NCI-H82 (cell line): ENCODE data around the gene TYMP.
"Not testable (repeated sequence)": the region's sequence is repeated elsewhere in the genome, so short reads cannot be mapped to it uniquely, and the experiment has no call there.

Experiments used
- DNase-seq: peaks from one replicate; lab custom pipeline; 2025; lab: John Stamatoyannopoulos, UW

Gene TYMP

DNA sequence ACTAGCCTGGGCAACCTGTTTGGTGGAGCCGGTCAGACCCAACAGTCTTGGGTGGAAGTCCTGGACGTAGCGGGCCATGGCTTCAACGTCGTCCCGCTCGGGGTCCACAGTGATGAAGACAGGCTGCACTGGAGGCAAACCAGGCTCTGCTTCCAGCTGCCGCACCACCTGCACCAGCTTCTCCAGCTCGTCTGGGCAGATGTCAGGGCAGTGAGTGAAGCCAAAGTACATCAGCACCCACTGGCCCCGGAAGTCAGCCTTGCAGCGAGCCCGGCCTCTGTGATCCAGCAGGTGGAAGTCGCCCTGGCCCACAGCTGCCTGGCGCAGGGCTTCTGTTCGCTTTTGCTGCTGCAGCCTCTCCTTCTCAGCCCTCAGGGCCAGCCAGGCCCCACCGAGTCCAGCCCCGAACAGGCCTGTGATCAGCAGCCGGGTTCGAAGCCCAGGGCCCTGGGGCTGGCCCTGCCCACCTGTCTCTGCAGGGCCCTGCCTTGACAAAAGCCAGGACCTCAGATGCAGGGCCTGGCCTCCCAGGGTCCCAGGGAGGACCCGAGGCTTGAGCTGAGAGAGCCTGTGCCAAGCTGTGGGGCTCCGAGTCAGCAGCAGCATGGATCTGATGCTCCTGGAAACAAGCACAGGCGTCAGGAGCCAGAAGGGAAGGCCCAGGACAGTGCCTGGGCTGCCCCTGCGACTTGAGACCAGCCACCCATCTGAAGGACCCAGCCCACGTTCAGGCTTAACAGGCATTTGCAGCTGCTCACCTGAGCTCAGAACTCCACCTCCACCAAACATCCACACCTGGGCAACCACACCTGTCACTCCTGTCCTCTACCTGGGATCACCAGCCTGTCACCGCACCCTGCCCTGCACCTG lies 5.8 kb downstream of the TYMP start:
- DNase-seq, result no peak

DNA sequence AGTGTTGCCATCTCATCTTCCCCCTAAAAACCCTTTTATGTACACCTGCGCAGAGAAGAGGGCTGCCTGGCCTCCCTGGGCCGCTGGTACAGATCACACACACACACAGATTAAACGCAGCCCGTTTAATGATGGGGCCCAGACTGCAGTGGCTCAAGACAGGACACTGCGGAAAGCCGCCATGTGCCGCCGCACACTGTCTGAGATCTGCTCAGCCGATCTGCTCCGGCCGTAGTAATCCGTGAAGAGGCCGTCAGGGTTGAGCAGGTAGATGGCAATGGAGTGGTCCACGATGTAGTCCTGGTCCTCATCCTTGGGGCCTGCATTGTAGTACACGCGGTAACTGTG lies 6.4 kb downstream of the TYMP start:
- DNase-seq, result no peak

DNA sequence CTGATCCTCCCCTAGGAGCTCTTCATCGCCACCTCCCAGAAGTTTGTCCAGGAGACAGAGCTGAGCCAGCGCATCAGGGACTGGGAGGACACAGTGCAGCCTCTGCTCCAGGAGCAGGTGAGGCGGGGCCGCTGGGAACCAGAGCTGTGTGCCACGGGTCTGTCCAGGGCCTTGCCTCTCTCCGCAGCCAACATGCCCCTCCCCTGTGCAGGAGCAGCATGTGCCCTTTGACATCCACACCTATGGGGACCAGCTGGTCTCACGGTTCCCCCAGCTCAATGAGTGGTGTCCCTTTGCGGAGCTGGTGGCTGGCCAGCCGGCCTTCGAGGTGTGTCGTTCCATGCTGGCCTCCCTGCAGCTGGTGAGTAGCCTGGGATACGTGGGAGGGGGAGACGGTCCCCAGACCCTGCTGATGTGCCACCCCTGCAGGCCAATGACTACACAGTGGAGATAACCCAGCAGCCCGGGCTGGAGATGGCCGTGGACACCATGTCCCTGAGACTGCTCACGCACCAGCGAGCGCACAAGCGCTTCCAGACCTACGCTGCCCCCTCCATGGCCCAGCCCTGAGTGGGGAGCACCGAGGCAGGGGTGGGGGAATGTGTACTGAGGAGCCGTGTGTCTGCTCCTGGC lies 6.9 kb downstream of the TYMP start:
- DNase-seq, result no peak

DNA sequence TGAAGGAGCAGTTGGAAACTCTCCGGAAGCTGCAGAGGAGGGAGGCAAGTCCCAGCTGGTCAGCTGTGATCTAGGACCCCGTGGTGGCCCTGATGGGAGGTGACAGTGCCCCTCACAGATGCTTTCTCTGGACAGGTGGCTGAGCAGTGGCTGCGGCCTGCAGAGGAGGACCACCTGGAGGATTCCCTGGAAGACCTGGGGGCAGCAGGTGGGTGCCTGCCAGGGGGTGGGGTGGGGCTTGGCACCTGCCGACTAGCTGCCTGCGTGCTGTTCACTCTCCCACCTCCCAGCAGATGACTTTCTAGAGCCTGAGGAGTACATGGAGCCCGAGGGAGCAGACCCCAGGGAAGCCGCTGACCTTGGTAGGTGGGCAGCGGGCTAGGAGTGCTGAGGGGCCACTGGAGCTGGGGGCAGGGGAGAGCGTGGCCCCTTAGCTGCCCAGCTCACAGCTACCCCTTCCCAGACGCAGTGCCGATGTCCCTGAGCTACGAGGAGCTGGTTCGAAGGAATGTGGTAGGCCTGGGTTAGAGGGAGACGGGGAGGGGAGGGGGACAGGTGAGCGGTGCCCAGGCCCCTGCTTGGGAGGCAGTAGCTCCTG lies 7.5 kb downstream of the TYMP start:
- no peak for DNase-seq

DNA sequence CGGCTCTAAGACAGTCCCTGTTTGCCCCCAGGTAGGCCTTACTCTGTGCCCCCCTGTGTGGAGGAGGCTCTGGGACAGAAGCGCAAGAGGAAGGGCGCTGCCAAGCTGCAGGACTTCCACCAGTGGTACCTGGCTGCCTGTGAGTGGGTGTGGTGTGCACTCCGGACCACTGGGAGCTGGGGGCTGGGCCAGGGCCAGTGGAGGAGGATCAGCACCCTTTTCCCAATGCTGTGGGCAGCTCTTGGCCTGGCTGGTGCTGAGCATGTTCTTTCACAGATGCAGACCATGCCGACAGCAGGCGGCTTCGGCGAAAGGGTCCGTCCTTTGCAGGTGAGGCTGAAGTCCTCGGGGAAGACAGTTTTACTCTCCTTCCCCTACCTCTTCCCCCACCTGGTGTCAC lies 8.1 kb downstream of the TYMP start:
- DNase-seq, result no peak

DNA sequence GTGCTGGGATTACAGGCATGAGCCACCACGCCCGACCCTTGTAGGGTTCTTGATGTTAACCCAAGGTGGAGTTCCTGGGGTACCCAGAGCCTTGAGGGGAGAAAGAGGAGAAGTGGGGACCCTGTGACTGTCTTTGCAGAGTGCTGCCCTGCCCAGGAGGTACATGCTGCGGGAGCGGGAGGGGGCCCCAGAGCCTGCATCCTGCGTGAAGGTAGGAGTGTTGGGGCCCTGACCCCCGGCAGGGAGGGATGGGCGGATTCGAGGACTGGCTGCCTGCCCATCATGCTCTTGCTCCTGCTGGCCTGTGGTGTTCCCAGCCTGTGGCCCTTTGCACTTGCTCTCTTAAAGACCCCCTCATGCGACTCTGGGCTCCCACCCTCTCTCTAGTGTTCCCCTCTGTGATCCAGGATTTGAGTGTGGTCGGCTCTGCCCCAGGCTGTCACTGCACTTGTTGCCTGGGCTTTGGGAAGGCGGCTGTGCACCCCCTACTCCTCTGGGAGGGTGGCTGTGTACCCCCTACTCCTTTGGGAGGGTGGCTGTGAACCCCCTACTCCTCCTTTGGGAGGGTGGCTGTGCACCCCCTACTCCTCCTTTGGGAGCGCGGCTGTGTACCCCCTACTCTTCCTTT lies 8.9 kb downstream of the TYMP start:
- no peak for DNase-seq

DNA sequence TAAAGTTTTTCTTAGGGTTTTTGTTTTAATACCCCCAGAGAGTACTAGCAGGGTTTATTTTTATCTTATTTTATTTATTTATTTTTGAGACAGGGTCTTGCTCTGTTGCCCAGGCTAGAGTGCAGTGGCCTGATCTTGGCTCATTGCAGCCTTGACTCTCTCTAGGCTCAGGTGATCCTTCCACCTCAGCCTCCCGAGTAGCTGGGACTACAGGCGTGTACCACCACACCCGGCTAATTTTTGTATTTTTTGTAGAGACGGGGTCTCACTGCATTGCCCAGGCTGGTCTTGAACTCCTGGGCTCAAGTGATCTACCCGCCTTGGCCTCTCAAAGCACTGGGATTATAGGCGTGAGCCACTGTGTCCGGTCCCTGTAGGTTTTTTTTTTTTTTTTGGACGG lies 9.6 kb downstream of the TYMP start:
- not testable (repeated sequence) for DNase-seq

DNA sequence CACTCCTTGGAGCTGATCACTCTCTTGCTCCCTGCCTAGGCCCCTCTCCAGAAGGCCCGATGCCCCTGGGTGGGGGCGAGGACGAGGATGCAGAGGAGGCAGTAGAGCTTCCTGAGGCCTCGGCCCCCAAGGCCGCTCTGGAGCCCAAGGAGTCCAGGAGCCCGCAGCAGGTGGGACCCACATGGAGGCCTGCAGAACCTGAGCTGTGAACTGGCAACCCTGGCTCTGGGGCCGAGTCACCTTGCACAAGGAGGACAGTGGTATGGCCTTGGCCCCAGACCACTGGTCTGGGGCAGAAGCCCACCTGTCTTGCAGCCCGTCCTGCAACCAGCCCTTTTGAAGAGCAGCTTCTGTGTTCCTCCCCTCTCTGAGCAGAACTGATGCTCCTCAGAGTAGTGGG lies 10.7 kb downstream of the TYMP start:
- no peak for DNase-seq

DNA sequence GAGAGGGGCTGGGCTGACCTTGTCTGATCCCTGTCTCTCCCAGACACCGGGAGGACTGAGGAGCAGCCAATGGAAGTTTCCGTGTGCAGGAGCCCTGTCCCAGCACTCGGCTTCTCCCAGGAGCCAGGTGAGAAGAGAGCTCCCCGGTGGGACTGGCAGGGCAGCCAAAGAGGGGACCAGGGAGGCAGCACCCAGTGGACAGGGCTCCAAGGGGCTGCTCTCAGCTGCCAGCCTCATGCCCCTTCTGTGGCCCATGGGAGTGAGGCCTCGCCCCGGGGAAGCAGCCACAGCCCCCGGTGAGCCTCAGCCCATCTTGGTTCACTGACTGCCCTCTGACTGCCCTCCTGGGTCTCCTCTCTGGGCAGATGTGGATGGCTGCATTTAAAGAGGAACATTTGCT lies 11.2 kb downstream of the TYMP start:
- no peak for DNase-seq

DNA sequence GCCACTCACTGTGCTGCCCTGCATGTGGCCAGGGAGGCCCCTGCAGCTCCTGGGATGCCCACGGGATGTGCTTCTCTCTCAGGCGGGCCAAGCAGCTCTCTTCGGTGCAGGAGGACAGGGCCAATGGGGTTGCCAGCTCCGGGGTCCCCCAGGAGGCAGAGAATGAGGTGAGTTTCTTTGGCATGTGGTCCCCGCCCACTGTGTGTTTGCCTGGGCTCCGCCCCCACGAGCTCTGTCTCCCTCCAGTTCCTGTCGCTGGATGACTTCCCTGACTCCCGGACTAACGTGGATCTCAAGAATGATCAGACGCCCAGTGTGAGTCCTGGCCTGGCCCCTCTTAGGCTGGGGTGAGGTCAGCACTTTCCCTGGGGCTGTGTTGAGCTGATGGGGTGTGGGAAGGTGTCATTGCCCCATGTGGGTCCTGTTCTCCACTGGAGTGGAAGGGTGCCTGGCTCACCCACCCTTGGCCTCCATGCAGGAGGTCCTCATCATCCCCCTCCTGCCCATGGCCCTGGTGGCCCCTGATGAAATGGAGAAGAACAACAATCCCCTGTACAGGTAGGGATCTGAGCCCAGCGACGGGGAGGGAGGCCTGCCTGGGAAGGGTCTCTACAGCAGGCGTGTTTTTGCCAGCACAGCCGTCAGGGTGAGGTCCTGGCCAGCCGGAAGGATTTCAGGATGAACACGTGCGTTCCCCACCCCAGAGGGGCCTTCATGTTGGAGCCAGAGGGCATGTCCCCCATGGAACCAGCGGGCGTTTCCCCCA lies 12.1 kb downstream of the TYMP start:
- DNase-seq, result no peak

DNA sequence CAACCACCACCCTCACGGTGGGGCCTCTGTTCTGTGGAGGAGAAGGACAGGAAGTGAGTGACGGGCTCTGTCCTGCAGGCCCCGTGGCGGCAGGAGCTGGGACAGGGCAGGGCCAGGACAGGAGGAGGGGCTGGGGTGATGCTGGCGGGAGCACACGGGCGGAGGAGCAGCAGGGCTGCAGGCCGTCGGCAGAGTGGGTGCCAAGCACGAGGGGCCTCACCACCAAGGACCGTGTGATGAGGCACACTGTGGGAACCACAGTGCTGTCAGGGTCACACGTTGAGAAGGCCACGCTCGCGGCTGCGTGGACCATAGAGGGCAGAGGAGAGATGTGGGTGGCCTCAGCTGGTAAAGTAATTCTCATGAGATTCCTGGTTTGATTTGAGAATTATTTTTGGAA lies 12.9 kb downstream of the TYMP start:
- no peak for DNase-seq

DNA sequence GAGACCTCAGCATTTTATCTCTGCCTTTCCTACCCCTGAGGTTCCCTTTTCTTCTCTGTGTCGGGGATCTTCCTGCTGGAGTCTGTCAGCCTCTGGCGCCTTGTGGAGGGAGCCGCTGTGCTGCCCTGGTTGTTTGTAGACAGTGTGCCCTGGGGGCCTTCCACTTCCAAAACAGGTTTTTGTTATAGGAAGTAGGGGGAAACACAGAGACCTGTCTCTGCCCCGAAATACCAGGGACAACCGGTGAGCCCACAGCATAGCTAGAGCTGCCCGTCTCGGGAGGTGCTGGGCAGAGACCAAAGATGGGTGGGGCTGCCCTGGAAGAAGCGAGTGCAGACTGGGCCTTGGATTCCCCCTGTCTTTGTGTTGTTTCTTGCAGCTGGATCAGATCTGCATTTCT lies 13.7 kb downstream of the TYMP start:
- no peak for DNase-seq

DNA sequence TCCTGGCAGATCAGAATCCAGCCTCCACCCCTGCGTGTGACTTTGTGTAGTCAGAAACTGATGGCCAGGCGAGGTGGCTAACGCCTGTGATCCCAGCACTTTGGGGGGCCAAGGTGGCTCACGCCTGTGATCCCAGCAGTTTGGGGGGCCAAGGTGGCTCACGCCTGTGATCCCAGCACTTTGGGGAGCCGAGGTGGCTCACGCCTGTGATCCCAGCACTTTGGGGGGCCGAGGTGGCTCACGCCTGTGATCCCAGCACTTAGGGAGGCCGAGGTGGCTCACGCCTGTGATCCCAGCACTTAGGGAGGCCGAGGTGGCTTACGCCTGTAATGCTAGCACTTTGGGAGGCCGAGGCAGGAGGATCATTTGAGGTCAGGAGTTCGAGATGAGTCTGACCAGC lies 16.6 kb downstream of the TYMP start:
- no peak for DNase-seq

DNA sequence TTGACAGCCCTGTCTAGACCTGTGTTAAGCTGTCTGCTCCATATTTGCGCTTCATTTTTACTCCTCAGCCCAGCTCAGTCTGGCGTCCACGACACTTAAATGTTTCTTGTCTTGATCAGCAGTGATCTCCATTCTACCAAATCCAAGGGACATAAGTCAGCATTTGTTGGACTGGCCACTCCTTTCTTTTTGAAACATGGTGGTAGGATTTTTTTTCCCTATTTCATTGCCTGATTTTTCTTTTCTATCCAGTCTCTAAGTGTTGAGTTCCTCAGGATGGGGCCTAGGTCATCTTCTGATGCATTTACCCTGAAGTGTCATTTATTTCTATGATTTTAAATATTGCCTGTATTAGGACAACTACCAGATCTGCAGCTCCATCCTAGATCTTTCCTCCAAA lies 20.9 kb downstream of the TYMP start:
- peak; percentile 35 for DNase-seq

DNA sequence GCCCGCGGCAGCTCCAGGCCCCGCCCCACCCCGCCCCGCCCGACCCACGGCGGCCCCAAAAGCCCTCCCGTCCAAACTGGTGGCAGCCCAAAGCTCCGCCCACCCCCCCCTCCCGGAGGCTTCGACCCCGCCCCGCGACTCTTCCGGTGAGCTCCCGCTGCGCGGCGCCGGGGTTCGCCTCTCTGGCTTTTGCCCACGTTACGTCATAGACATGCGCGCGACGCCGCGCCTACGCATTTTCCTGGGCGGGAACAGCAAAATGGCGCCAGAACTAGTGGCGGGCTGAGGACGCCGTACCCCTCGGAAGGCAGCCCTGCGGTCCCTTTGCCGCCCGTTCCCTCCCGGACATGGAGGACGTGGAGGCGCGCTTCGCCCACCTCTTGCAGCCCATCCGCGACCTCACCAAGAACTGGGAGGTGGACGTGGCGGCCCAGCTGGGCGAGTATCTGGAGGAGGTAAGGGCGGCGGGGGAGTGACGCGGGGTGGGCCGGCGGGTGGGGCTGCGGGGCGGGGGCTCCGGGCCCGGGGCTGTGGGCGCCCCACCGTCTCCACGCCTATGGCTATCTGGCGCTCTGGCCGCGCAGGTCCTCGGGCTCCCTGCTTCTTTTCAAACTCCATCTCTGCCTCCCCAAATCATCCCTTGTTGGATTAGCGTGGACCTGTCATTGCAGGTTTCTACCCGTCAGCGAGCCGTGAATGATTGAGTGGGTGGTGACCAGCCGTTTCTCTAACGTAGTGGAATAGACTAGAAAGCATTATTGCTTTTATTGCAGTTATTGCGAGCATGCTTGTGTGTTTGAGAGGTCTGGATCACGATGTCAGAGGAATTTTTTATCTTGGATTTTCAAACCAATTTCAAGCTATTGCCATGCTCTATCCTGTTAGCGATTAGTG lies 21.6 kb downstream of the TYMP start, which contains the start of gene NCAPH2:
TSS of gene NCAPH2 (plus strand) at position 234 of the 894 bp plus-strand sequence. CDS start at position 348, 114 bp downstream.
- DNase-seq, result peak; percentile 96

DNA sequence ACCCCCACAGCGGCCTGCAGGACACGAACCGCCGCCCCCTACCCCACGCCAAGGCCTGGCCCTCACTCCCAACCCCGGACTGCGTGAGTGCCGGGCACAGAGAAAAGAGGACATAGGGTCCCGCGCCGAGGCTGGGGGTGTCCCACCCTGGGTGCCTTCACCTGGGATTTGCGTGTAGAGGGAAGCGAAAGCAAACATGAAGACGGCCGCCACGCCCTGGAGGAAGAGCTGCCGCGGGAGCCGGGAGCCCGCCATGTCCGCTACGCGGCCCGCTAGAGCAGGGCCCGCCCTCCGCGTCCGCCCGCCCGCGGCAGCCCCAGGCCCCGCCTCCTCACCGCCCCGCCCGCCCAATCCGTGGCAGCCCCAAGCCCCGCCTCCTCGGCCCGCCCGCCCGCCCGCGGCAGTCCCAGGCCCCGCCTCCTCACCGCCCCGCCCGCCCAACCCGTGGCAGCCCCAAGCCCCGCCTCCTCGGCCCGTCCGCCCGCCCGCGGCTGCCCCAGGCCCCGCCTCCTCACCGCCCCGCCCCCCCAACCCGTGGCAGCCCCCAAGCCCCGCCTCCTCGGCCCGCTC lies 22.3 kb downstream of the TYMP start, which contains the start of gene LMF2:
TSS of gene LMF2 (minus strand) at position 282 of the 570 bp plus-strand sequence. CDS start at position 255, 27 bp downstream.
- DNase-seq, result no peak

DNA sequence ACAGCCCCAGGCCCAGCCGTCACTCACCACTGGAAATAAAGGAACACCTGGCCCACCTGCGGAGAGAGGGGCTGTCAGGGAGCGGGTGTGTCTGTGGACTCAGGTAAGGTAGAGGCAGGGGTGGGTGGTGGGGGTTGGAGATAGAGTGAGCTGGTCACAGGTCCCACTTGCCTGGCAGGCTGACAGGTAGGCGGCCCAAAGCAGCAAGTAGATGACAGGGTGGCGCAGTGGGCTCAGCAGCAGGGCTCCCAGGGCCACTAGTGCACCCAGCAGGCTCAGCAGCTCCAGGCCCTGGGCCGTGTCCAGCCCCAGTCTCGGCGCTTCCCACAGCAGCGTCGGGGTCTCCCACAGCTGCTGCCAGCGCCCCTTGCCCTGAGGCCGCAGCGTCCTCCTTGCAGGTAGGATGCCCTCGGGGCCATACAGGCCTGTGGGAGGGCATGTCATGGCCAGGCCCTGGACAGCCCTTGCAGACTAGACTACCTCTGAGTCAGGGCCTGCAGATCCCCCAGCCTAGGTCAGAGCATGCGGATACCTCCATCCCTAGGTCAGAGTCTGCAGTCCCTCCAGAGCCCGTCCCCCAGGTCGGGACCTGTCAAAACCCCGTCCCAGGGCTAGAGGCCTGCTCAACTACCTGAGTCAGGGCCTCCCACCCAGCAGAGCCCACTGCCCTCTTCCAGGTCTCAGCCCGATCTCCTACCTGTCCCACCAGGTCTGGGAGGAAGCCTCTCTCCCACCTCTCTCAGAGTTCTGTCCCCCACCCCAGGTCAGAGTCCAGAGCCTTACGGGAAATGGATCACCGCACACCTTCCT lies 23.0 kb downstream of the TYMP start:
- DNase-seq, result no peak

DNA sequence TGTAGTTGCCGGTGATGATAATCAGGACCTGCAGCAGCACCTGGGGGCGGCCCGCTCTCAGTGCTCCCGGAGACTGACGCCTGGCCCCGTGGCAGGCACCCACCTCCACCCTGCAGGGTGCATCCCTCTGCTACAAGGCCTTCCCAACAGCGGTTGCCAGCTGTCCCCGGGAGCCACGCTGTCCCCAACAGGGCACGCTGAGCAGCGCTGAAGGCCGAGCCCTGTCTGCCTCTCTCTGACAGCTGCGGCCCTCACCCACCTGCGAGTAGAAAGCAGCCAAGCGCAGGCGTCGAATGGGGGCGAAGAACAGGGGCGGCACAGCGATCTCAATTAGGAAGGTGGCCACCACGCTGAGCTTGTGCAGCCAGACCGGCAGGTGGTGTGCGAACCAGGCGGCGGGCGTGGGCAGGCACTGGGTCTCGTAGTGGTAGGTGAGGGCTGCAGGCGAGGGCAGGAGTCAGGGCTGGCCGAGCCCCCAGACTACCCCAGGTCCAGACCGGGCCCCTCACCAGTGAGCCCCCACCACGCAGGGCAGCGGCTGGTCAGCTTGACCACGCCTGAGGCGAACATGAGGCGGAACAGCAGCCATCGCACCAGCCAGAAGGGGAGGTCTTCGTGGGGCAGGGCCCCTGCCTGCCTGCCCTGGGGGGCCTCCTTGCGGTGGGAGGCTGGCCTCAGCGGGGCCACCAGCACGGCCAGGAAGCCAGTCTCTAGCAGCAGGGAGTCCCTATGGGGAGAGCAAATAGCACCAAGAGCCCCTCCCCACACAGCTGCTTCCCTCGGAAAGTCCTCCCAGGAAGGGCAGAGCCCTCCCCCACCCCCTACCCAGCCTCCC lies 23.8 kb downstream of the TYMP start:
- DNase-seq, result peak; percentile 35
